ENCODE results near the gene ZNF584. TPM values are rescaled to one million over a fixed set of nuclear protein-coding genes. Genes with fewer than 3 reads are reported as not detected.

ZNF584 gene
- total and polyA plus RNA-seq, 2 experiments from 2014 or later: 2.3 to 8.1 TPM

- Histone ChIP-seq H3K9me2 (ENCODE audit: insufficient read depth) (no peaks in the 10 kb centered on the region), H3K36me3 (ENCODE audit: insufficient read depth) (no peaks in the 10 kb centered on the region), H3K4me3 (peak overlapping the region; percentile 88), H3F3A (replicated peaks; ENCODE audit: low read depth) (0 out of 2 replicates have a peak, but pooled peaks cover 4% of the 10 kb centered on the region), H4K20me1 (replicated peaks; ENCODE audit: insufficient read depth) (no peaks in the 10 kb centered on the region), H3K27ac (ENCODE audit: low read depth) (no peak overlapping the region), H3K4me1 (ENCODE audit: insufficient read depth) (0 out of 2 replicates have a peak, but pooled peaks cover 7% of the 10 kb centered on the region), H2AFZ (peak overlapping the region; percentile 95), H3K27me3 (ENCODE audit: insufficient read depth) (no peaks in the 10 kb centered on the region), H3K79me2 (replicated peaks; ENCODE audit: insufficient read depth) (no peaks in the 10 kb centered on the region), H3K4me2 (peak overlapping the region; percentile 98)
- H3K9me3 Mint-ChIP-seq: no peaks in the 10 kb centered on the region
- no peak for DNase-seq (ENCODE audit: low spot score)
- H3K4me1 Mint-ChIP-seq: peaks cover 9% of the 10 kb centered on the region
- peak overlapping the region; percentile 64 for H3K27ac Mint-ChIP-seq
- H3K36me3 Mint-ChIP-seq (ENCODE audit: low read depth): no peaks in the 10 kb centered on the region; the same call in 2 of the 3 replicates
- TF ChIP-seq EZH2 (IDR thresholded peaks at IDR 0.05; ENCODE audit: low read depth, unreplicated experiment): no peak
- peak overlapping the region; percentile 84 for H3K4me3 Mint-ChIP-seq
- peaks cover 24% of the 10 kb centered on the region for H3K27me3 Mint-ChIP-seq (ENCODE audit: insufficient read depth, low read depth, poor library complexity)
- no peak for ATAC-seq
These were observed 28.3 kb upstream of the ZNF584 start for GRCh38 chr19:58380037-58380661.

- Mint-ChIP-seq H3K36me3 (ENCODE audit: low read depth) (no peaks in the 10 kb centered on the region; the same call in 2 of the 3 replicates), H3K4me1 (peaks cover 14% of the 10 kb centered on the region), H3K4me3 (peak within 1 kb of the TSS; percentile 84), H3K27ac (peak within 1 kb of the TSS; percentile 85), H3K27me3 (ENCODE audit: insufficient read depth, low read depth, poor library complexity) (peaks cover 24% of the 10 kb centered on the region), H3K9me3 (no peaks in the 10 kb centered on the region)
- Histone ChIP-seq H3K79me2 (replicated peaks; ENCODE audit: insufficient read depth) (no peaks in the 10 kb centered on the region), H3K36me3 (ENCODE audit: insufficient read depth) (no peaks in the 10 kb centered on the region), H3K27ac (ENCODE audit: low read depth) (no peak within 1 kb of the TSS), H3F3A (replicated peaks; ENCODE audit: low read depth) (peaks cover 7% of the 10 kb centered on the region; the same call in 1 of the 2 replicates), H3K4me1 (ENCODE audit: insufficient read depth) (peaks cover 13% of the 10 kb centered on the region; the same call in 1 of the 2 replicates), H3K9me2 (ENCODE audit: insufficient read depth) (no peaks in the 10 kb centered on the region), H4K20me1 (replicated peaks; ENCODE audit: insufficient read depth) (no peaks in the 10 kb centered on the region), H2AFZ (peak within 1 kb of the TSS; percentile 95), H3K27me3 (ENCODE audit: insufficient read depth) (no peaks in the 10 kb centered on the region), H3K4me2 (peak within 1 kb of the TSS; percentile 98), H3K4me3 (peak within 1 kb of the TSS; percentile 88)
- TF ChIP-seq REST (IDR thresholded peaks at IDR 0.05; ENCODE audit: unreplicated experiment) (no peak), ETS1 (IDR thresholded peaks at IDR 0.05) (peak; percentile 91), POLR2AphosphoS5 (IDR thresholded peaks at IDR 0.05; ENCODE audit: low read depth) (peak; percentile 64; the same call in 1 of the 2 replicates), CREB1 (CRISPR knock-in tag; IDR thresholded peaks at IDR 0.05; ENCODE audit: low read depth) (peak; percentile 90), STAT1 (IDR thresholded peaks at IDR 0.05; ENCODE audit: unreplicated experiment) (no peak)
- ATAC-seq: peak; percentile 90
- DNase-seq (ENCODE audit: low spot score): peak; percentile 100
These were observed 27.6 kb upstream of the ZNF584 start, which contains the start of gene ZNF837 for GRCh38 chr19:58380662-58381459. ZNF837 (minus strand) TSS chr19:58381030; CDS start chr19:58369332, 11,698 bp downstream.

All from GM23338 (cell line).